Measurements from ENCODE around the gene CA14.
"Not testable (repeated sequence)": the region's sequence is repeated elsewhere in the genome, so short reads cannot be mapped to it uniquely, and the experiment has no call there.

CA14 gene

GRCh38 chr1:150236614-150237100 lies 20.9 kb upstream of the CA14 start:
- DNase-seq, result no peak

GRCh38 chr1:150237176-150237575 lies 20.4 kb upstream of the CA14 start:
- not testable (repeated sequence) for DNase-seq

GRCh38 chr1:150237746-150238145 lies 19.8 kb upstream of the CA14 start:
- DNase-seq, result no peak

GRCh38 chr1:150243003-150243402 lies 14.6 kb upstream of the CA14 start:
- no peak for DNase-seq

- DNase-seq, result peak in 1 of 2 experiments; percentile 12
Measured at GRCh38 chr1:150249936-150250335, 7.6 kb upstream of the CA14 start.

GRCh38 chr1:150256198-150256553 lies 1.4 kb upstream of the CA14 start:
- DNase-seq, result no peak

- no peak for DNase-seq
Measured at GRCh38 chr1:150256554-150257341, 826 bp upstream of the CA14 start.

- no peak for DNase-seq
Measured at GRCh38 chr1:150259217-150259616, 1.6 kb downstream of the CA14 start.

- peak; percentile 65 to 78 for DNase-seq
Measured at GRCh38 chr1:150259758-150260669, 2.4 kb downstream of the CA14 start.

- no peak for DNase-seq
Measured at GRCh38 chr1:150261367-150261766, 3.8 kb downstream of the CA14 start.

GRCh38 chr1:150262388-150263320 lies 5.1 kb downstream of the CA14 start:
- peak; percentile 40 to 61 for DNase-seq

GRCh38 chr1:150263549-150263948 lies 6.0 kb downstream of the CA14 start:
- DNase-seq, result no peak

- DNase-seq, result no peak
Measured at GRCh38 chr1:150267896-150268295, 10.3 kb downstream of the CA14 start.

- no peak for DNase-seq
Measured at GRCh38 chr1:150268340-150268704, 10.7 kb downstream of the CA14 start.

- DNase-seq, result peak; percentile 96 to 97
Measured at GRCh38 chr1:150268705-150269403, 11.3 kb downstream of the CA14 start, which contains the start of gene APH1A. Gene APH1A (minus strand): TSS chr1:150269016. CDS start chr1:150268810, 206 bp downstream.

- no peak for DNase-seq
Measured at GRCh38 chr1:150269451-150269850, 11.9 kb downstream of the CA14 start.

- DNase-seq, result no peak
Measured at GRCh38 chr1:150271291-150271959, 13.9 kb downstream of the CA14 start.

GRCh38 chr1:150273311-150273710 lies 15.7 kb downstream of the CA14 start:
- no peak for DNase-seq

- no peak for DNase-seq
Measured at GRCh38 chr1:150280138-150280707, 22.6 kb downstream of the CA14 start.

- DNase-seq, result peak; percentile 79 to 94
Measured at GRCh38 chr1:150281221-150281757, 23.7 kb downstream of the CA14 start.
